GM23248 (cell line): ENCODE measurements around the gene FAM43A.

ENCODE experiments used
- EZH2 ChIP-seq: fragments of 200-600 bp; sonication (generic); IDR thresholded peaks from 2 replicates; pipeline ENCODE4 v1.6.1; 2018; ENCODE audit warnings: antibody characterized with exemption, mild to moderate bottlenecking; ENCODE audit not compliant: insufficient read depth, poor library complexity, severe bottlenecking
- EZH2phosphoT487 ChIP-seq: fragments of 200-600 bp; sonication (generic); IDR thresholded peaks from 2 replicates; pipeline ENCODE4 v1.6.1; 2018; ENCODE audit warnings: antibody characterized with exemption, moderate library complexity, mild to moderate bottlenecking, low read depth; ENCODE audit not compliant: insufficient read depth

DNA sequence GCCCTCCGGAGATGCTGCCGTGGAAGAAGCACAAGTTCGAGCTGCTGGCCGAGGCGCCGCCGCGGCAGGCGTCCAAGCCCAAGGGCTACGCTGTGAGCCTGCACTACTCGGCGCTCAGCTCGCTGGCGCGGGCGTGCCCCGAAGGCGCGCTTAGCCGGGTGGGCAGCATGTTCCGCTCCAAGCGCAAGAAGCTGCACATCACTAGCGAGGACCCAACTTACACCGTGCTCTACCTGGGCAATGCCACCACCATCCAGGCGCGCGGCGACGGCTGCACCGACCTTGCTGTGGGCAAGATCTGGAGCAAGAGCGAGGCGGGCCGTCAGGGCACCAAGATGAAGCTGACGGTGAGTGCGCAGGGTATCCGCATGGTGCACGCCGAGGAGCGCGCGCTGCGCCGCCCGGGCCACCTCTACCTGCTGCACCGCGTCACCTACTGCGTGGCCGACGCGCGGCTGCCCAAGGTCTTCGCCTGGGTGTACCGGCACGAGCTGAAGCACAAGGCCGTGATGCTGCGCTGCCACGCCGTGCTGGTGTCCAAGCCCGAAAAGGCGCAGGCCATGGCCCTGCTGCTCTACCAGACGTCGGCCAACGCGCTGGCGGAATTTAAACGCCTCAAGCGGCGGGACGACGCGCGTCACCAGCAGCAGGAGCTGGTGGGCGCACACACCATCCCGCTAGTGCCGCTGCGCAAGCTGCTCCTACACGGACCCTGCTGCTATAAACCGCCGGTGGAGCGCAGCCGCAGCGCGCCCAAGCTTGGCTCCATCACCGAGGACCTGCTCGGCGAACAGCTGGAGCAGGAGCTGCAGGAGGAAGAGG, 1.3 kb downstream of the FAM43A start:
- TF ChIP-seq EZH2phosphoT487 = no peak
- TF ChIP-seq EZH2 = no peak
